ENCODE measurements around the gene STOML2. TPM values are rescaled to one million over a fixed set of nuclear protein-coding genes. Genes with fewer than 3 reads are reported as not detected.

Gene STOML2
- total and polyA plus RNA-seq, 11 donors: 78.2 to 177 (median 130) TPM

GRCh38 chr9:35069020-35069419 lies 33.9 kb downstream of the STOML2 start:
- H3K27ac ChIP-seq: peak overlapping the region in 1 of 12 donors; percentile 12
- DNase-seq: no peak
- H3K9me3 ChIP-seq: no peaks in the 10 kb centered on the region
- peaks cover 6 to 55% (median 47%) of the 10 kb centered on the region in 9 donors for H3K36me3 ChIP-seq
- ATAC-seq: no peak
- H3K4me3 ChIP-seq: peak overlapping the region in 2 of 12 donors; percentile 88 to 100
- peaks cover 12 to 48% (median 36%) of the 10 kb centered on the region in 12 donors for H3K4me1 ChIP-seq
- H3K27me3 ChIP-seq: no peaks in the 10 kb centered on the region
- intact Hi-C loops (cut with DNase I): no loop called here
- 66 to 82% (median 70%) methylated on average over 4 of the region's 4 CpGs for WGBS, 4 donors
- TF ChIP-seq POLR2A (IDR thresholded peaks at IDR 0.05): no peak

GRCh38 chr9:35067056-35067455 lies 35.9 kb downstream of the STOML2 start:
- no peak for DNase-seq
- Histone ChIP-seq H3K4me3 (no peak overlapping the region), H3K4me1 (peaks cover 12 to 41% (median 32%) of the 10 kb centered on the region in 12 donors), H3K27ac (no peak overlapping the region), H3K36me3 (peaks cover 6 to 75% (median 66%) of the 10 kb centered on the region in 9 donors), H3K9me3 (no peaks in the 10 kb centered on the region), H3K27me3 (no peaks in the 10 kb centered on the region)
- WGBS, 4 donors: 71 to 91% (median 91%) methylated on average over 1 of the region's 1 CpG
- no peak for ATAC-seq
- intact Hi-C loops (cut with DNase I): no loop called here
- TF ChIP-seq POLR2A (IDR thresholded peaks at IDR 0.05) (no peak), CTCF (IDR thresholded peaks at IDR 0.05) (no peak)

- Histone ChIP-seq H3K27ac (no peak overlapping the region), H3K36me3 (peaks cover 15 to 100% (median 100%) of the 10 kb centered on the region in 9 donors), H3K4me1 (no peaks in the 10 kb centered on the region), H3K4me3 (no peak overlapping the region), H3K27me3 (no peaks in the 10 kb centered on the region), H3K9me3 (no peaks in the 10 kb centered on the region)
- intact Hi-C loops (cut with DNase I): no loop called here
- DNase-seq: no peak
- TF ChIP-seq POLR2A (IDR thresholded peaks at IDR 0.05) (no peak), CTCF (IDR thresholded peaks at IDR 0.05) (no peak)
- ATAC-seq: no peak
- 88 to 93% (median 92%) methylated on average over 9 to 11 of the region's 11 CpGs for WGBS, 4 donors
These were observed 42.3 kb downstream of the STOML2 start for GRCh38 chr9:35060548-35061207.

GRCh38 chr9:35059438-35059837 lies 43.5 kb downstream of the STOML2 start:
- Histone ChIP-seq H3K36me3 (peaks cover 9 to 100% (median 100%) of the 10 kb centered on the region in 9 donors), H3K9me3 (no peaks in the 10 kb centered on the region), H3K4me1 (no peaks in the 10 kb centered on the region), H3K27me3 (no peaks in the 10 kb centered on the region), H3K4me3 (no peak overlapping the region), H3K27ac (no peak overlapping the region)
- intact Hi-C loops (cut with DNase I): no loop called here
- TF ChIP-seq CTCF (IDR thresholded peaks at IDR 0.05): no peak
- TF ChIP-seq POLR2A (IDR thresholded peaks at IDR 0.05): no peak
- DNase-seq: no peak
- no peak for ATAC-seq
- WGBS, 4 donors: 92 to 95% (median 93%) methylated on average over 10 of the region's 10 CpGs

GRCh38 chr9:35057271-35057620 lies 45.7 kb downstream of the STOML2 start:
- intact Hi-C loops (cut with DNase I): no loop called here
- Histone ChIP-seq H3K36me3 (peaks cover 9 to 100% (median 88%) of the 10 kb centered on the region in 9 donors), H3K27ac (no peak overlapping the region), H3K4me3 (no peak overlapping the region), H3K27me3 (no peaks in the 10 kb centered on the region), H3K4me1 (no peaks in the 10 kb centered on the region), H3K9me3 (no peaks in the 10 kb centered on the region)
- TF ChIP-seq CTCF (IDR thresholded peaks at IDR 0.05): no peak
- TF ChIP-seq POLR2A (IDR thresholded peaks at IDR 0.05): no peak
- DNase-seq (no peak), ATAC-seq (peak in 2 of 4 donors; percentile 4 to 6)
- 94 to 98% (median 97%) methylated on average over 8 of the region's 8 CpGs for WGBS, 4 donors
